ENCODE data around the gene C6orf47. TPM values are rescaled to one million over a fixed set of nuclear protein-coding genes. Genes with fewer than 3 reads are reported as not detected.

The C6orf47 gene
- total and polyA plus RNA-seq, 2 of the 13 experiments (the other 11 are each of a cell fraction or from before 2014, with no cell fraction given), result 1.7 to 18.1 TPM

GRCh38 chr6:31702819-31703716 is 42.5 kb upstream of the C6orf47 start, which contains the start of gene ABHD16A:
TSS of gene ABHD16A (minus strand) at chr6:31703324. CDS start at chr6:31703281, 43 bp downstream.
- peak; percentile 82 for FAIRE-seq
- ChIA-PET CTCF (ENCODE audit: low intra/inter-chr PET ratio, low total read pairs) (no interaction called here), POLR2A (interaction anchor here (0.6 to 2.7 kb wide), 38 partner anchors 10 to 1269 kb away, joined by 3 to 57 read pairs (median 5); partner anchors contain the start of genes APOM, BAG6, C6orf47 and CFB)
- H2AFZ ChIP-seq (ENCODE audit: low read length), result peak within 1 kb of the TSS; percentile 52
- BruUV-seq (replicated peaks), result no TSS peak
- WGBS (ENCODE audit: low lambda C conversion rate), result 1% methylated on average over 39 of the region's 54 CpGs
- no peaks in the 10 kb centered on the region for H4K20me1 ChIP-seq (ENCODE audit: insufficient read depth, low read length)
- H3K4me1 ChIP-seq (ENCODE audit: insufficient read depth, low read length), result peaks cover 39% of the 10 kb centered on the region
- no peaks in the 10 kb centered on the region for H3K9me3 ChIP-seq (ENCODE audit: low read length)
- in situ Hi-C loops (cut with HindIII; ENCODE audit: extremely low pct_ligation_motif_present, low pct_unique_long_range_greater_than_20kb) (no loop called here), intact Hi-C loops (cut with micrococcal nuclease; ENCODE audit: unreplicated experiment) (loop anchor here (2.0 to 5.0 kb wide), 2 partner anchors 22 to 34 kb away; partner anchors contain the start of genes CLIC1 and LY6G5C)
- H3K9ac ChIP-seq (ENCODE audit: insufficient read depth, low read depth, low read length), result peak within 1 kb of the TSS; percentile 95
- peaks cover 22% of the 10 kb centered on the region for H3K79me2 ChIP-seq (ENCODE audit: insufficient read depth, low read length)
- H3K36me3 ChIP-seq (replicated peaks in 1 of 2; ENCODE audit: control insufficient read depth in 1 of 2, insufficient read depth in 2 of 2, low read length in 2 of 2), result peaks cover under 1 to 2% of the 10 kb centered on the region in 2 experiments; a peak in 2 of 5 replicates
- H3K27me3 ChIP-seq (ENCODE audit: control insufficient read depth in 1 of 2, insufficient read depth in 2 of 2, low read length in 2 of 2), result peaks cover 0 to 3% of the 10 kb centered on the region in 2 experiments; a peak in 2 of 5 replicates
- peak; percentile 98 for DNase-seq (ENCODE audit: low spot score)
- peak within 1 kb of the TSS; percentile 85 for H3K27ac ChIP-seq (ENCODE audit: extremely low read length, insufficient read depth, low read length)
- H3K4me3 ChIP-seq (replicated peaks in 1 of 3; ENCODE audit: insufficient read depth in 1 of 3, low read depth in 2 of 3, low read length in 3 of 3), result peak within 1 kb of the TSS; percentile 71 to 84 (median 81)
- peak; percentile 93 for ATAC-seq
- H3K4me2 ChIP-seq (ENCODE audit: low read depth, low read length), result peak within 1 kb of the TSS; percentile 99
- TF ChIP-seq PHB2 (IDR thresholded peaks at IDR 0.05; ENCODE audit: partially characterized antibody), result no peak
- TF ChIP-seq MATR3 (CRISPR knock-in tag; IDR thresholded peaks at IDR 0.05), result no peak
- TF ChIP-seq NFE2L2 (IDR thresholded peaks at IDR 0.05; ENCODE audit: low read length), result no peak
- no peak for TF ChIP-seq ZNF407 (CRISPR knock-in tag; IDR thresholded peaks at IDR 0.05; ENCODE audit: not compliant biosample characterization)
- TF ChIP-seq ARID5B (CRISPR knock-in tag; IDR thresholded peaks at IDR 0.05), result peak; percentile 84
- TF ChIP-seq KLF6 (CRISPR knock-in tag; IDR thresholded peaks at IDR 0.05), result no peak; the same call in 1 of the 2 replicates
- TF ChIP-seq NAIF1 (CRISPR knock-in tag; IDR thresholded peaks at IDR 0.05; ENCODE audit: borderline replicate concordance), result peak; percentile 95
- peak; percentile 95 for TF ChIP-seq HNRNPLL (IDR thresholded peaks at IDR 0.05; ENCODE audit: low read depth, low read length, poor library complexity, severe bottlenecking)

All from HepG2 (cell line).